CD4-positive, alpha-beta T cell (primary cell): ENCODE results near the gene MAP3K14. TPM values are rescaled to one million over a fixed set of nuclear protein-coding genes. Genes with fewer than 3 reads are reported as not detected.

Source experiments
- ATAC-seq: fragments of 200-7000 bp; cut with Tn5 transposase; one replicate; pipeline ENCODE4 v1.10.0; 2022; ENCODE audit warnings: mild to moderate bottlenecking; ENCODE audit not compliant: poor library complexity
- CTCF ChIA-PET: fragments of 350-600 bp; sonication (Branson Sonifier 250); formaldehyde crosslinking; loops from one replicate; lab custom pipeline; 2021; ENCODE audit warnings: antibody characterized with exemption, inconsistent platforms; lab: Charles Lee
- POLR2A ChIA-PET: fragments of 350-600 bp; sonication (Branson Sonifier 250); formaldehyde crosslinking; loops from one replicate; lab custom pipeline; 2021; ENCODE audit warnings: antibody characterized with exemption, inconsistent platforms; lab: Charles Lee
- DNase-seq, 14 experiments: peaks; one replicate each; pipeline ENCODE4 v3.0.0-alpha.2; 2013 to 2020; ENCODE audit warnings: mixed read lengths in 2 of 14
- H3K27ac ChIP-seq, 2 donors: one replicate each; pipeline versions ENCODE4 v1.5.1 to v1.7.0; 2013; ENCODE audit warnings: low read length in 2 of 2, low read depth in 1 of 2, mild to moderate bottlenecking in 1 of 2
- H3K27me3 ChIP-seq, 2 experiments: 1 replicate in 1 of 2; 2 replicates in 1 of 2; pipeline versions ENCODE4 v1.6.1 to v1.7.0; 2013; ENCODE audit warnings: low read length in 2 of 2, control low read depth in 1 of 2, mild to moderate bottlenecking in 1 of 2, moderate library complexity in 1 of 2; ENCODE audit not compliant: insufficient read depth in 2 of 2, control insufficient read depth in 1 of 2
- H3K36me3 ChIP-seq: one replicate; pipeline ENCODE4 v1.6.1; 2013; ENCODE audit warnings: low read length, control low read depth; ENCODE audit not compliant: insufficient read depth
- H3K4me1 ChIP-seq: one replicate; pipeline ENCODE4 v1.6.1; 2013; ENCODE audit warnings: low read length, control low read depth; ENCODE audit not compliant: insufficient read depth
- H3K4me3 ChIP-seq: one replicate; pipeline ENCODE4 v1.5.1; 2013; ENCODE audit warnings: mild to moderate bottlenecking, low read length, moderate library complexity
- H3K9me3 ChIP-seq, 2 experiments: 1 replicate in 1 of 2; 2 replicates in 1 of 2; pipeline versions ENCODE4 v1.6.1 to v1.7.0; 2013; ENCODE audit warnings: low read length in 2 of 2, mild to moderate bottlenecking in 2 of 2, control low read depth in 1 of 2, moderate library complexity in 1 of 2; ENCODE audit not compliant: control insufficient read depth in 1 of 2, insufficient read depth in 1 of 2
- H3K27ac Mint-ChIP-seq: one replicate; pipeline ENCODE4 v1.8.0; 2020; ENCODE audit warnings: mixed read lengths
- H3K27me3 Mint-ChIP-seq: one replicate; pipeline ENCODE4 v1.8.0; 2021; ENCODE audit warnings: mixed read lengths
- H3K36me3 Mint-ChIP-seq: one replicate; pipeline ENCODE4 v1.8.0; 2021; ENCODE audit warnings: low read depth, mixed read lengths
- H3K4me1 Mint-ChIP-seq: one replicate; pipeline ENCODE4 v1.8.0; 2021; ENCODE audit warnings: low read depth, mixed read lengths
- H3K4me3 Mint-ChIP-seq: one replicate; pipeline ENCODE4 v1.8.0; 2020; ENCODE audit warnings: mild to moderate bottlenecking, mixed read lengths
- H3K9me3 Mint-ChIP-seq: one replicate; pipeline ENCODE4 v1.8.0; 2020; ENCODE audit warnings: mixed read lengths
- intact Hi-C, 2 experiments: fragments of 100-400 bp; cut with DNase I in 1 of 2; cut with micrococcal nuclease in 1 of 2; formaldehyde crosslinking; loops; one replicate each; pipeline versions ENCODE4 v1.15.1 to v1.9.0; 2023 to 2025; cut with DNase I, micrococcal nuclease
- total RNA-seq, 174 experiments: library from RNA in 2 of 174; stranded (reverse) in 2 of 174; gene quantifications; one replicate each; pipeline ENCODE4 v1.2.3 and lab custom pipeline; 2021 to 2026
- TF ChIP-seq, protein P1 (sequence below): fragments of 200-600 bp; IDR thresholded peaks from one replicate; pipeline ENCODE4 v1.8.0; 2022; ENCODE audit warnings: antibody characterized with exemption, mild to moderate bottlenecking

The MAP3K14 gene
- total RNA-seq, 2 experiments from 2014 or later = 41.4 to 46.5 TPM

DNA sequence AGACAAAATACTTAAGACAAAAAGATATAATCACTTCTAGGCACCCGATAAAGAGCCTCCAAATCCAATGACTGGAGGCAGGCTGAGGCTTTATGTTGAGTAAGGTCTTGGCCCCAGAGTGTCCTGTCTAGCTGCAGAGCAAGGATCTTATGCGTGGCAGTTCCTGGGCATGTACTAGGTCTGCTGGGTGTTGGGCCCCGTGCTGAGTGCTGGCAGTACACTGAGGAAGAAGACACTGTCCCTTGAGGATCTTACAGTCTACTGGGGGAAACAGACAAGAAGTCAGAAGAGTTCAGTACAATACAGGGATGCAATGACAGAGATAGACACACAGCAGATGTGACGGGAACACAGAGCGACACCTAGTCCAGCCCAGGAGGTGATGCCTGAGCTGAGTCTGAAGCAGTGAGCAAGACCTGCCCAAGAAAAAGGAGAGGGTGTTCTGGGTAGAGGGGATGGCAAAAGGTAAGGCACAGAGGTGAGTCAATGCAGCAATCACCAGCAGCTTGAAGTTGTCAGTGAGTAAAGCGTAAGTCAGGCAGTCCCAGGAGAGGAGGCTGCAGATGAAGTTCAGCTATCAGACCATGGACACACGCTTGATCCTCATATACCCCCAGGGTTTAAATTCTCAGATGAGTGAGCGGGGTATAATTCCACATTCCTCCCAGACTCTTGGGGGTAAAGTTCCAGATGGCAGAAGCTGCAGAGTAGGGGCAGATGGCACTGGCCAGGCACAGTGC lies 18.1 kb downstream of the MAP3K14 start:
- H3K27me3 Mint-ChIP-seq = no peaks in the 10 kb centered on the region

DNA sequence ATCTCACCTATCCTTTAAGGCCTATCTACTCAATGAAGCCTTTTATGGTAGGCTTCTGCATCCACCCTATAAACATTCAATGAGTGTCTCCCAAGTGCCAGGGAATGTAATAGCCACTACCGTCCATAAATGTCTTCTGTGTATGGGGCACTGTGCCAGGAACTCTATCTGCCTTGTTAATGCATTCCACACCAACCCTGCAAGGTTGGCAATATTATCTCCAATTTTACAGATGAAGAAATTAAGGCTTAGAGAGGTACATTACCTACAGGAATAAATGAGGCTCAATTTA lies 20.0 kb downstream of the MAP3K14 start:
- DNase-seq = no peak
- H3K4me3 ChIP-seq = no peak overlapping the region
- no peak overlapping the region for H3K4me3 Mint-ChIP-seq

More for the DNA sequence above, 18.1 kb downstream of the MAP3K14 start:
- H3K4me3 ChIP-seq = no peak overlapping the region
- TF ChIP-seq, protein P1, sequence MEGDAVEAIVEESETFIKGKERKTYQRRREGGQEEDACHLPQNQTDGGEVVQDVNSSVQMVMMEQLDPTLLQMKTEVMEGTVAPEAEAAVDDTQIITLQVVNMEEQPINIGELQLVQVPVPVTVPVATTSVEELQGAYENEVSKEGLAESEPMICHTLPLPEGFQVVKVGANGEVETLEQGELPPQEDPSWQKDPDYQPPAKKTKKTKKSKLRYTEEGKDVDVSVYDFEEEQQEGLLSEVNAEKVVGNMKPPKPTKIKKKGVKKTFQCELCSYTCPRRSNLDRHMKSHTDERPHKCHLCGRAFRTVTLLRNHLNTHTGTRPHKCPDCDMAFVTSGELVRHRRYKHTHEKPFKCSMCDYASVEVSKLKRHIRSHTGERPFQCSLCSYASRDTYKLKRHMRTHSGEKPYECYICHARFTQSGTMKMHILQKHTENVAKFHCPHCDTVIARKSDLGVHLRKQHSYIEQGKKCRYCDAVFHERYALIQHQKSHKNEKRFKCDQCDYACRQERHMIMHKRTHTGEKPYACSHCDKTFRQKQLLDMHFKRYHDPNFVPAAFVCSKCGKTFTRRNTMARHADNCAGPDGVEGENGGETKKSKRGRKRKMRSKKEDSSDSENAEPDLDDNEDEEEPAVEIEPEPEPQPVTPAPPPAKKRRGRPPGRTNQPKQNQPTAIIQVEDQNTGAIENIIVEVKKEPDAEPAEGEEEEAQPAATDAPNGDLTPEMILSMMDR = no peak
- ATAC-seq (no peak), DNase-seq (no peak)
- no peak overlapping the region for H3K27ac ChIP-seq
- CTCF ChIA-PET = interaction anchor here (0.8 to 1.5 kb wide), 3 partner anchors 12 to 21 kb away, joined by 3 to 4 read pairs (median 3); no protein-coding TSS in a partner anchor
- no peaks in the 10 kb centered on the region for H3K27me3 ChIP-seq
- H3K4me1 Mint-ChIP-seq = peaks cover 80% of the 10 kb centered on the region
- POLR2A ChIA-PET = no interaction called here
- H3K27ac Mint-ChIP-seq = peak overlapping the region; percentile 53
- H3K9me3 Mint-ChIP-seq = no peaks in the 10 kb centered on the region
- no peak overlapping the region for H3K4me3 Mint-ChIP-seq
- peaks cover 82% of the 10 kb centered on the region for H3K4me1 ChIP-seq
- peaks cover 31% of the 10 kb centered on the region for H3K36me3 Mint-ChIP-seq
- intact Hi-C loops = no loop called here
- H3K9me3 ChIP-seq = no peaks in the 10 kb centered on the region
- peaks cover 24% of the 10 kb centered on the region for H3K36me3 ChIP-seq

DNA sequence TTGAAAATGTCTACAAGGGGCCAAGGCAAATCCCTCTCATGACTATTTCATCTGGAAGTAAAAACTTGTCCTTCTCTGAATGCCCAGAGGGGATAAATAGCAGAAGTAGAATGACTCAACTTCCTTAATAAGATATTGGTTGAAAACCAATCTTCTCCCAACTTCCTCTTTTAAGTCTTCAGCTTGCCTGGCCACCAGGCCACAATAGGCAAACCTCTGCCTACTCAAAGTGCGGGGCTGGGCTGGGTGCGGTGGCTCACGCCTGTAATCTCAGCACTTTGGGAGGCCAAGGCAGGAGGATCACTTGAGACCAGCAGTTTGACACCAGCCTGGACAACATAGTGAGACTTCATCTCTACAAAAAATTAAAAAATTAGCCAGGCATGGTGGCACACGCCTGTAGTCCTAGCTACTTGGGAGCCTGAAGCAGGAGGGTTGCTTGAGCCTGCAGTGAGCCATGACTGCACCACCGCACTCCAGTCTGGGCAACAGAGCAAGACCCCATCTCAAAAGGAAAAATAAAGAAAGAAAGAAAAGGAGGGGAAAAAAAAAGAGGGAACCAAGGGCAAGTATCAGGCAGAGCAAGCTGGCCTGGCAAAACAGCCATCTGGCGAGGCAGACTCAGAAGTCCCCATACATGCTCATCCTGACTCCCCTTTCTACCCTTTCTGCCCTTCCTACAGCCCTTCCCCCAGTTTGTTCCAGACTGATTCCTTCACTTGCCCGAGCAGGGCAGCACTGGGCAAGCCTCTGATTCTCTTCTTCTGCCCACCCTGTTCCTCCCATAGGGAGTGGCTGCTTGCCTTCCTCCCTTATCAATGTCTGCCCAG lies 20.6 kb downstream of the MAP3K14 start:
- peak in 4 of 14 experiments; percentile 21 to 60 (median 40) for DNase-seq
- Histone ChIP-seq H3K36me3 (peaks cover 33% of the 10 kb centered on the region), H3K4me3 (no peak overlapping the region), H3K4me1 (peaks cover 79% of the 10 kb centered on the region), H3K9me3 (no peaks in the 10 kb centered on the region), H3K27ac (no peak overlapping the region), H3K27me3 (no peaks in the 10 kb centered on the region)
- peak overlapping the region; percentile 63 for H3K27ac Mint-ChIP-seq
- intact Hi-C loops = loop anchor here in 1 of 2 experiments (2.0 kb wide), 1 partner anchor 19 kb away; no protein-coding TSS in a partner anchor
- ATAC-seq = no peak
- H3K36me3 Mint-ChIP-seq = peaks cover 39% of the 10 kb centered on the region
- no peaks in the 10 kb centered on the region for H3K27me3 Mint-ChIP-seq
- TF ChIP-seq, protein P1 = no peak
- peaks cover 83% of the 10 kb centered on the region for H3K4me1 Mint-ChIP-seq
- ChIA-PET POLR2A (interaction anchor here (1.0 to 1.4 kb wide), 2 partner anchors 15 to 19 kb away, joined by 3 to 5 read pairs; no protein-coding TSS in a partner anchor), CTCF (interaction anchor here (1.3 to 3.0 kb wide), 3 partner anchors 12 to 161 kb away, joined by 3 to 12 read pairs (median 4); partner anchors contain the start of genes ACBD4 and MAP3K14)
- H3K9me3 Mint-ChIP-seq = no peaks in the 10 kb centered on the region
- peak overlapping the region; percentile 25 for H3K4me3 Mint-ChIP-seq

More for the DNA sequence above, 20.0 kb downstream of the MAP3K14 start:
- no peaks in the 10 kb centered on the region for H3K27me3 Mint-ChIP-seq
- H3K27ac Mint-ChIP-seq = peak overlapping the region; percentile 63
- CTCF ChIA-PET = no interaction called here
- H3K9me3 Mint-ChIP-seq = no peaks in the 10 kb centered on the region
- POLR2A ChIA-PET = interaction anchor here (1.4 kb wide), 1 partner anchor 19 kb away, joined by 3 read pairs; no protein-coding TSS in a partner anchor
- peaks cover 80% of the 10 kb centered on the region for H3K4me1 Mint-ChIP-seq
- Histone ChIP-seq H3K4me1 (peaks cover 81% of the 10 kb centered on the region), H3K36me3 (peaks cover 31% of the 10 kb centered on the region), H3K9me3 (no peaks in the 10 kb centered on the region), H3K27ac (no peak overlapping the region), H3K27me3 (no peaks in the 10 kb centered on the region)
- intact Hi-C loops = loop anchor here in 1 of 2 experiments (2.0 kb wide), 1 partner anchor 18 kb away; no protein-coding TSS in a partner anchor
- TF ChIP-seq, protein P1 = no peak
- peaks cover 33% of the 10 kb centered on the region for H3K36me3 Mint-ChIP-seq
- no peak for ATAC-seq
